Measurements from ENCODE around the gene KRT12.
"Not testable (repeated sequence)": the region's sequence is repeated elsewhere in the genome, so short reads cannot be mapped to it uniquely, and the experiment has no call there.

Gene KRT12

DNA sequence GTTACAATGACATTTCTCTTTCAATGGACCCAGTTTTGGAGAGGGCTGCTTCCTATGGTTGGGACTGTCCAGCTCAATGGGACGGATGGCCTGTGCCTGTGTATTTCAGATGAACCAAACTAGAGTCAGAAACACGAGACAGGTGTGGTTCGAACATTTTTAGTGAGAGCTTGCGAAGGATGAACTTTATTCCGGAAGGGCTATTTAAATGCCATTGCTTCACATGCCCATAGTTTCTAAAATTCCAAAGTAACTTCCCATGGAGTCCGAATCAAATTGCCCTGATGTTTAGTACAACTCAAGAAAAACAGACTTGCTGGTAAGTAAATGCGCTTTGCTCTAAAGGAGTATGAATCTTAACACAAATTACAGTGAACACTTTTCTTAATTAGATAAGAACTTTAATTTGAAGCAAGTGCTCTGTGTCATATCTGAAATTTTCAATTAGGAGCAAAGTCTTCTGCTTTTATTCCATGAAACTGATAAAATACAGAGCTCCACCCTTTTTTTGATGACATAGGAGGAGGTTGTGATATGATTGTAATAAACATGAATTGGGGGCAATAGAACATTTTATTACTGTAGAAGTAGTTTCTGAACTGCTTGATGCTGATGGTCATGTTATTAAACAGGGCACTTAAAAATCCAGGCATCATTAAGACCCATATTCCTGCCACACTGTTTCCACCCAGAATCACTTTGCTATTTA is 16.8 kb upstream of the KRT12 start:
- DNase-seq (ENCODE audit: low spot score) = no peak

DNA sequence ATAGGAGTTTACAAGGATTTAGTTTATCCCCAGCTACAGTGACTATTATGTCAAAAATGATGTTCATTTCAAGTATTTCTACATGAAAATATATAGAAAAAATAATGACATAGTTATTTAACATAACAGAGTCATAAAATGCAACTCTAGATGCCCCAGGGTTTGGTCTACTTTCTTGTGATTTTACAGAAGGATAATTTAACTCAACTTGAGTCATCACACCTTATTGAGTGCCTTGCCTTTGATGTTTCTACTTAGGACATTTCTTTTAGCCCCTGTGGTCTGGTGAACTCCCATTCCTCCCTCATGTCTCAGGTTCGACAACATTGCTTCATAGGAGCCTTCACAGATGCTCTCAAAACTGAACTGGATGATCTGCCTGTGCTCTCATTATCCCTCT is 16.0 kb upstream of the KRT12 start:
- DNase-seq (ENCODE audit: low spot score) = no peak

DNA sequence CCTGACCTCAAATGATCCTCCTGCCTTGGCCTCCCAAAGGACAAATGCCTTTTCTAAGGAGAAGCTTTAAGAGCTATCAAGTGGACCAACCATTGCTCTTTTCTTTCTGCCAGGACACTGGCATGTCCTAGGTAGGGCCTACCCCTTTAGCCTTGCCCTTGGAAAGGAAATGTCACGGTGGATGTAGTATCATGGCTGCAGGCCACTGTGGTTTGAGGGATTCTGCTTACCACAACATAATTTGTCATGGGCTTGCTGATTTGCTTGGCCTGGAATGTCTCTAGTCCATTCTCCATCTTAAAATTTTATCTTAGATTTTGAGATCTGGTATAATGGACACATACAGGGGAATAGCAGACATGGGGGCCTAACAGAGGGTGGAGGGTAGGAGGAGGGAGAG is 12.0 kb upstream of the KRT12 start:
- no peak for DNase-seq (ENCODE audit: low spot score)

DNA sequence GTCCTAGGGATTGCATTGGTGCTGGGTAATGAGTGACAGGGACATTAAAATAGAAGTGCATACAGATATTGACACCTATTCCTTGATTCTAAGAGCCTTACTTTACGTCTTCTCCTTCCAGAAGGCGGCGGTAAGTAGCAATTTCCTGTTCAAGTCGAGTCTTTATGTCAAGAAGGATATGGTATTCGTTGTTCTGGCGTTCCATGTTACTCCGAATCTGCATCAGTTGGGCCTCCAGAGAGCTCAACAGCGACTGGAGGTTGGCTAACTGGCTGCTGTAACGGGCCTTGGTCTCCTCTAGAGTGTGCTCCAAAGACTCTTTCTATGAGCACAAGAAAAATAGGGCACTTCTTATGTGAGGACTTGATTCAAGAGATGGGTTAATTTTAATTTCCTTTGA is 11.0 kb upstream of the KRT12 start:
- DNase-seq (ENCODE audit: low spot score) = no peak

DNA sequence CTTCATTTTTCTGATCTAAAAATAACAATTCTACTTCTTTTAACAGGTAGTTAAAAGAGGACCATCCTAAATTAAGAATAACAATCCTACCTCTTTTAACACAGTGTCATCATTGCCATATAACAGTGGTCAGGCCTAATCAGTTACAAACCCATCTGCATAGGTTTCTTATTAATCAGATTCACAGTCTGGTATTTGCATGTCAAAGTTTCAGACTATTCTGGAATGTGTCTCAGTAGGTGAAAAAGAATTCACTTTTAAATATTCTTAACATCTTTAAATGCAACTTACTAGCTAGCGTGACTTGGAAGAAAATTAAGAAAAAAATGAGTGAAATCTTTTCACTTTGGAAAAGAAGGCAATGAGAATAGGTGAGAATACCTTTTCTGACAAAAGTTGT is 6.8 kb upstream of the KRT12 start:
- DNase-seq (ENCODE audit: low spot score) = no peak

DNA sequence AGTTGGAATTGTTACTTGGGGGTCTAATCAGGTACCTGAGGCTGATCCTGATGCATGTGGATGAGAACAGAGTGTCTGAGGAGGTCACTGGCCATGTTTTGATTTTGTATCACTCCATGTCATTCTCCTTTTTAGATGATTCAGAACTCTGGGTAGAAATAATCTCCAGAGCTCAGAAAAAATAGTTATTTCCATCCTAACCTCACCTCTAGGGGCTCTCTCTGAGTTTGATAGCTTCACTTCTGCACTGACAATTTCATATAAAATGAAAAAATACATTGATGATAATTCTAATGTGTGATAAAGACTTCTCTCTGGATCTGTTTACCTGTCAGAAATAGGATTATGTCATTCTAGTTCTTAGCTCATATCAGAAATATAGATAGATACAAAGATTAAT is 6.2 kb upstream of the KRT12 start:
- no peak for DNase-seq (ENCODE audit: low spot score)

DNA sequence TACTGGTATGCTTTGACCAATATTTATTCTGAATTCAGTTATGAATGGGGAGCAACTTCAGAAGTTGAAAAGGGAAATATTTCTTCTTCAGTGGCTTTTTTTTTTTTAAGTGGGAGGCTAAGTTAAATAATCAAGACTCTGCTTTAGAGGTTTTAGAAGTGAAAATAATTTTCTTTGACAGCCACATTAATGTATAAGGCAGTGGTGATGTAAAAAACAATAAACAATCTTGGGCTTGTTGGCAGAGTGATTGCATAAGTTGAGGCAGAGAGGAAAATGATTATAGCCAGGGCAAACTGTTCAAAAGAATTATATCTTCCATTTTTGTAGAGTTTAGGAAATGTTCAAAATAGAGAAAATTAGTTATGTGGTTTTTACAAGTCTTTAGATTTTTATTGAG is 5.4 kb upstream of the KRT12 start:
- no peak for DNase-seq (ENCODE audit: low spot score)

DNA sequence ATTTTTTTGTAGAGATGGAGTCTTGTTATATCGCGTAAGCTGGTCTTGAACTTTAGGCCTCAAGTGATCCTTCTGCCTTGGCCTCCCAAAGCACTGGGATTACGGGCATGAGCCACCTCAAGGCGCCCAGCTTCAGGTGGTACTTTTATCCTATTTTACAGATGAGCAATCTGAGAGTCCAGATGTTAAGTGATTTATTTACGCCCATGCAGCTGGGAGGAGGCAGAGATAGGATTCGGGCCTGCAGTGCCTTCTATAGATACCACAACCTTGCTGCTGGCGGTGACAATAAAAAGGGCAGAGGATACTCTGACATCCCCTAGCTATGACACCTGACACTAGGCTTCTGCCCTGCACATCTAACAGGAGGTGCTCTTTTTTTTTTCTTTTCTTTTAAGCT is 4.3 kb upstream of the KRT12 start:
- DNase-seq (ENCODE audit: low spot score) = no peak

DNA sequence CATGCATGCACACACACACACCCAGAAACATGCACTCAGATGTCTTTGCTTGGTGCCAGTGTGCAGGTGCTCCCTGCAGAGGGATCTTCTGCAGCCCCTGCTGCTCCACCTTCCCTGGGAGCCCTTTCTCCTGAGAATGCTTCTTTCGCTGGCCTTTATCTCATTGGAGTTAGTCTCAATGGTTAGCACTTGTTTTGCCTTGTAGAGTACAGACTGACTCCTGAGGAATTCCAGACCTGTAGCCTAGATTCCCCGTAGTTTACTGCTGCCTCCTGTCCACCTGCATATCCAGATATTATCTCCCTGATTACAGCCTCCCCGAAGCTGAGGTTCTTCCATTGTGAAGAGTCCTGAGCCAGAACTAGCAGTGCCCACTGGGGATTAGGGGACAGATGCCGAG is 3.1 kb upstream of the KRT12 start:
- DNase-seq (ENCODE audit: low spot score) = no peak

DNA sequence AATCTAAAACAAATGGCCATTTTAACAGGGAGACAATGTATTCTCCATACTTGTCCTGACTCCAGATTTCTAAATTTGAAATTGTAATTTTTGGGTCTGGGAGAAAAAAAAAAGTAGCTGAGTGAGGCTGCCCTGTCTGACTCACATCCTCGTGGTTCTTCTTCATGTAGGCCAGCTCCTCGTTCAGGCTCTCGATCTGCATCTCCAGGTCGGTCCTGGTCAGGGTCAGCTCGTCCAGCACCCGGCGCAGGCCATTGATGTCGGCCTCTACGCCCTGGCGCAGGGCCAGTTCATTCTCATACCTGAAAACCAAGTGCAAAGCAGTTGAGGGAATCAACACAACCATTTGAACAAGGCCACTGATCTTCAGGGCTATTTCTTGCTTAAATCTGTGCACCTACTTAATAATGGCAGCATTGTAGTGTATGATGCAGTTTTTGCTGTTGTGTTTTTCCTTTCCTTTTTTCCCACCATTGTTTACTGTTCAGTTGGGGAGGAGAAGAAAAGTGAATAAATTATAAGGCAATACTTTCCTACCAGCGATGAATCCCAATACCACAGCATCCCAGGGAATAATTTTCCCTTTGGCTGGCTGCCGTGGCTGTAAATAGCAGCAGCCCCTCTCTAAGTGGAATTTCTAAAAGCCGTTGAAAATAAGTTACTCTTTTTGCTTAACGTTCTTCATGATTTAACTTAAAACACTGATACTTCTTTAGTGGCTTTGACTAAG is 2.2 kb downstream of the KRT12 start:
- DNase-seq (ENCODE audit: low spot score) = no peak

DNA sequence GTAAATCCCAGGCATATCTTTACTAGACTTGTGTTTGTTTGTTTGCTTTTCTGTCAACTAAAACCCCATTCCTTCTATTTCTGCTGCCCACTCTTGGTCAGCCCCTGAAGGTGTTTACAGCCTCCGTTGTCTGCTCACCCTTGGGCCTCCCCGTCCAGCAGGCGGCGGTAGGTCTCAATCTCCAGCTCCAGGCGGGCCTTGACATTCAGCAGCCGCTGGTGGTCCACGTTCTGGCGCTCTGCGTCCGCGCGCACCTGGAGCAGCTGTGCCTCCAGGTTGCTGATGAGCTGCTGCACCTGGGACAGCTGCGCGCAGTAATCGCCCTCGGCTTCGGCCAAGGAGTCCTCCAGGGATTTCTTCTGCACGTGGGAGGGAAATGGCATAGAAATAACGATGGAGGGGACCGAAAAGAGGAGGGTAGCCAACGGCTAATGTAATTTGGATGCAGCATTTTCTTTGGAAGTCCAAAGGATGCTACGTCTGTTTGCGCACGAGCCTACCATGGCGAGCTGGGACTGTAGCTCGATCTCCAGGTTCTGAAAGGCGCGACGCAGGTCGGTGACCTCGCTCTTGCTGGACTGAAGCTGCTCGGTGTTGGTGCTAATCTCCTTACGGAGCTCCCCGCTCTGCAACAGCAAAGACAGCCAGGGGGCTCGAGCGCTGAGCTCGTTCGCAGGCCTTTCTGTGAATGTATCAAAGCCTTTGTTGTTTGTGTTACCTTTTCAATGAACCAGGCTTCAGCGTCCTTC is 3.9 kb downstream of the KRT12 start:
- no peak for DNase-seq (ENCODE audit: low spot score)

DNA sequence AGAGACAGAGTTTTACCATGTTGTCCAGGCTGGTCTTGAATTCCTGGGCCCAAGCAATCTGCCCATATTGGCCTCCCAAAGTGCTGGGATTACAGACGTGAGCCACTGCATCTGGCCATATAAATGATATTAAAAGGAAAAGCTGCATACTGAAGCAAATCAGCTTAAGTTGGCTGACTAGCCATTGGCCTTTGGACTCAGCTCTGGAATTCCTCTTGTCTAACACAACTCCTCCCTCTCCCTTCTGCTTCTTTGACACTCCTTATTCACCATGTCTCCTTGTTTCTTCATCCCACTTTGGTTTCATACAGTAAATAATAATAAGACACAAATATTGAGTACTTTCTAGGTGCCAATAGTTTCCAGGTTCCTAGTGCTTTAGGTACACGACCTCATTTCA is 7.5 kb downstream of the KRT12 start:
- no peak for DNase-seq (ENCODE audit: low spot score)

DNA sequence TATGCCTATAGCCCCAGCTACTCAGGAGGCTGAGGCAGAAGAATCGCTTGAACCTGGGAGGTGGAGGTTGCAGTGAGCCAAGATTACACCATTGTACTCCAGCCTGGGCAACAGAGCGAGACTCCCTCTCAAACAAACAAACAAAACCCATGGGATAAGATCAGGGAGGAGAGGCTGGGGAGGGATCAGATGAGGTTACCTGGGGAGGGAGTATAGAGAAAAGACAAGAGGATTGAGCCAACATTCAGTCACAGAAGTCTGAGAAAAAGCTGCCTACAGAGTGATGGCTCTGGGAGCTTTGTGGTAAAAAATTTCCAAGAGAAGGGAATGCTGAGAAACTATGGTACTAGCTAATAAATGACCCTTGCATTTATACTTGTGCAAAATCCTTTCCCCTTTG is 8.4 kb downstream of the KRT12 start:
- DNase-seq (ENCODE audit: low spot score) = not testable (repeated sequence)

DNA sequence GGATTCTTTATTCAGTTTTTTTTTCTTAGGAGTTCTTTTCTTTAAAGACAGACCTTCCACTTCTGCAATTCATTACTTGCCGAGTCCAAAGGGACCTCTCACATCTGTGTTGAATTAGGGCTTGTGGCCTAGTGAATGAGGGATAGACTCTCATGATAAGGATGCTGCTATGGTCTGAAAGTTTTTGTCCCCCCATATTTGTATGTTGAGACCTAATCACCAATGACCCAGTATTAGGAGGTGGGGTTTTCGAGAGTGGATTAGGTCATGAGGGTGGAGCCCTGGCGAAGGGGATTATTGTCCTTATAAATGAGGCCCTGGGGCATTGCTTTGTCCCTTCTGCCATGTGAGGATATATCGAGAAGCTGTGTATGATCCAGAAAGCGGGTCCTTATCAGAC is 9.5 kb downstream of the KRT12 start:
- DNase-seq (ENCODE audit: low spot score) = no peak

DNA sequence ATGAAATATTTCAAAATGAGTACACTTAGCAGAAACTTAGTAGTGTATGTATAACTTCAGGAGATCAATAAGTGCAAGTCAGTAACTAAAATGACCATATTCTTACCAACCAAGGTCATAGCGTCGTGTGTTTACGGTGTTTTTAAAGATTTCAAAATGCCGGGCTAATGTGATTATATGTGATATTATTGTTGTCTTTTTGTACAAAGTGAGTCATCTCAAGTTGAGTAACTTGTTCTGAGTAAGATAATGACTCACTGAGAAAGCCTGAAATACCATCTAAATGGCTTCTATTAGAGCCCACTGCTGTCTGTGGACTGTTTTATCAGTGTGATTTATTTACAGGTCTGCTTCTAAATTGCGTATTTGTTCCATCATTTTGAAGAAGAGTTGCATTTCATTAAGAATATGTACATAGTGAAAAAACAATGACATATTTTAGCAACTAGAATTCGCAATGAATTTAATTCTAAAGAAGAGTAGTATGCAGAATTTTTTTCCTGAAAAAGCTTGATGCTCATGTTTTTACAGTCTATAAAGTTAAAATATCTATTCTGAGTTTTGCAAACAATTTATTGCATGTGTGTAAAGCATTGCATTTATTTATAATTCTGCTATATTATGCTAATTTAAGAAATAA is 12.7 kb downstream of the KRT12 start:
- no peak for DNase-seq (ENCODE audit: low spot score)

DNA sequence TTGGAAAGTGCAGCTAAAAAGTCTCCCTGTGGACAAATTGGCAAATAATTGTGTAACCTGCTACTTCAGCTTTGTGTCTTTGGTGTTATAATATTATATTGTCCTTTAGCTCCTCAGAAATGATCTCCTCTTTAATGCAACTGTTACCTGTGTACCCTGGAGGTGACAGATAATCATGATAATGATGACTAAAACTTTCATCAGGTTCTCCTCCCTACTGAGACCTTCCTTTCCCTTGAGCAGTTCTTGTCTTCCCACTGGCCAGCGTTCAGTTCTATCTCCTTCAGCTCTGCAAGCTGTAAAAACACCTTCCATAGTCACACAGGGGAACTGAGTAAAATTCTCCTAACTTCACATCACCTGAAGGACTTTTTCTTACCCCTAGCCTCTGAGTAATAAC is 14.7 kb downstream of the KRT12 start:
- no peak for DNase-seq (ENCODE audit: low spot score)

DNA sequence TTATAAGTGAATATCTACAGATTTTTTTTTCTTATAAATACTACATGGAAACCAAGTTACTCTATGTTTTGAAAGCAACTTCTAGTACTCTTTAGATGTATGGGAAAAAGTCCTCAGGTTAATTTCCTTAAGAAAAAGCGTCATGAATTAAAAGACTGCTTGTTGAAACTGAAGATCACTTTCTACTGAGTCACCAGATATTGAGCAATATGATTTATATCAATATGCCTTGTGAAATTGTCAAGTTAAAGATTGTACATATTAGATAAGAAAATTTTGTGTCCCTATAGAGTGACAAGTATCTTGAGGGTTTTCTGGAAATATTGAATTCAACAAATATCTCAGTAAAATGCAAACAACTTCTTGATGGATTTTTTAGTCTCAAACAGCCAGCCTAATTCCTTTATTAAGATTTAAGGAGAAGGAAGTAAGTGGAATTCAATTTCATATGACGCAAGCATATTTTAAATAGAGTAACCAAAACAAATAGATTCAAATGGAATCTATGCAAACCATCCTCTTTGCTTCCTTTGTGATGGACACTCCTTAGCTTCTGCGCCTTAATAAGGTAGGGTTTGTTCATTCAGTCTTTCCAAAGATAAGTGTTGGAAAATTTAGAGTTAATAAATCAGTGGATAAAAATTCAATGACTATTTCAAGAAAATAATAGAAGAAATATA is 16.6 kb downstream of the KRT12 start:
- no peak for DNase-seq (ENCODE audit: low spot score)

DNA sequence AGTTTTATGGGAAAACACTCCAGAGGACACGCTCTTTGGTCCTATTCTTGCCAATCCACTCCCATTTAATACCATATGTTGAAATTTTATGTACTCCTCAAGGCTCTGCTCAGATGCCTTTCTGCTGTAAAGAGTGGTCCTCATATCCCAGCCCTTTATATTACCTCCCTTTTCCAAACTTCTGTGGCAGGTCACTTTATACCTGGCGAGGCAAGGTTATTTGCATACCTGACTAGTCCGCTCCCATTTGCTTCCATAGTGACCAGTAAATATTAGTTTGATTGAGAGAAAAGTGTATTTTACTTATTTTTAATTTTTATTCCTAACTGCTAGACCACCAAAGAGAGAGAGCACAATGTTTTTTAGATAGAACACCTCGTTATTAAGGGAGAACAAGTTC is 17.3 kb downstream of the KRT12 start:
- DNase-seq (ENCODE audit: low spot score) = no peak

DNA sequence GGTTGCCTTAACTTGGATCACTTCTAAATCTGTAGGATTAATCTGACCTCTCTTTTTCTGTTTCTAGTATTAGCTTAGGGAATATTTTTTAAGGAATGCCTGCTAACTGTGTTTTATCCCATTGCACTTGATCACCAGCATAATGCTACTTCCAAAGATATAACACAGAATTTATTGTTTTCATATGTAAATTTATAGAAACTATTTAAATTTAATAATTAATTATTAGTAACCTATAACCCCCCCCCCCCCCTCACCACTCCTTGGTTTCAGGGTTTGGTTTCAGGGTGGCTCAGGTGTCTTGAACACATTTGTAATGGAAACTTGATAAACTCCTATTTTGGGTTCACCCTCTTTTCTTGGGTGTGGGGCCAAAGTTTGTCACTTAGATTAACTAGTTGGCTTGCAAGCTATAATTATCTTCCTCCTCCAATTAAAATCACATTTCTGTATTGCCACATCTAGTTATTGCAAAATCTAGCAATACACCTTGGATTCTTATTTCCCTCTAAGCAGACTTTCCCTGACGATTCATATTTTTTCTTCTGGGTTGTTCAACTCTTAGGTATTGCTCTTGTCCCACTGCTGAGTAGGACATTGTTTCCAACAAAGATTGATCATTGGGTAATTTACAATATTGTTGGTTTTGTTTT is 18.3 kb downstream of the KRT12 start:
- DNase-seq (ENCODE audit: low spot score) = no peak

DNA sequence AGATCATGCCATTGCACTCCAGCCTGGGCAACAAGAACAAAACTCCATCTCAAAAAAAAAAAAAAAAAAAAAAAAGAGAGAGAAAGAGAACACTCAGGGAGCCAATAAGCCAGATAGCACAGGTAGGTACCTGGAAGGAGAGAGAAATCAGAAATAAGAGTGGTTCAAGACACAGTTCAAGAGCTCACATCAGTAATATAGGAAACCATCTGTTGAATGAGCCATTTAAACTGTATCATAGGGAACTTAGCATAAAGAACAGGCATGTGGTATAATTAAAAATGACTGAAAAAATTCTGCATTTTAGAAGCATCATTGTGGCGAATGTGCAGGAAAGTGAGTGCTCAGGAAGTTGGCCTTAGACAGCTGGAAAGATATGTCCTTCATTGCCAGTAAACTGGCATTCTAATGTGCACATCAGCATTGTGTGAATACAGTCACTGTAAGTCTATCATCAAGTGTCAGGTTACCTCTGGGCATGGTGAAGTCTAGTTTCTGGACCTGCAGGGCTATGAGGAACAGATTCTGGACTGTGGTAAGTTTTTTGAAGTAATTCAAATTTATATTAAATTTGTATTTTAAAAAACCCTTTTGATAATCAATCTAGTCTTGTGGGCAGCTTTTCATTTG is 20.4 kb downstream of the KRT12 start:
- DNase-seq (ENCODE audit: low spot score) = no peak

DNA sequence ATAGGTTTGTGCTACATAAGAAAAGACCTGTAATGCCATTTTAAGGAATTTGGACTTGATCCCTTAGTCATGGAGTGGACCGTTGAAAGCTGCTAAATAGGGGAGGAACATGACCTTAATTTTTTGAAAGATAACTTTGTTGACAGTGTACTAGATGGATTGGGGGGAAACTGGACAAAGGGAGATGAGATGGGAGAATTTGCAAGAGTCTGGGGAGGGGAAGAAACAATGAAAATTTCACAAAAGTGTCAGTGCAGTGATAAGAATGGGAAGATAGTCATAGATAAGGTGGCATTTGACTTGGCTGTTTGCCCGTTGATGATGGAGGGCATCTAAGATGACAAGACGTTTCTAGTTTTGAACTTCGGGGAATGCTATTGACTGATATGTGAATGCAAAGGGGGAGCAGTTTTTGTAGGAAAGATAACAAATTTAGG is 22.3 kb downstream of the KRT12 start:
- no peak for DNase-seq (ENCODE audit: low spot score)
